Natural killer cell (primary cell): ENCODE results near the gene ZNF511. TPM values are rescaled to one million over a fixed set of nuclear protein-coding genes. Genes with fewer than 3 reads are reported as not detected.
"Not testable (repeated sequence)": the region's sequence is repeated elsewhere in the genome, so short reads cannot be mapped to it uniquely, and the experiment has no call there.

ENCODE experiments used
- ATAC-seq, 3 donors: fragments of 150-1000 bp in 2 of 3; fragments of 200-7000 bp in 1 of 3; cut with Tn5 transposase; 1 replicate in 1 of 3; 2 replicates in 2 of 3; pipeline ENCODE4 v1.10.0; 2021; ENCODE audit warnings: mild to moderate bottlenecking in 2 of 3, moderate library complexity in 2 of 3
- DNase-seq, 2 donors: peaks; one replicate each; pipeline versions ENCODE4 v3.0.0 to v3.0.0-alpha.2; 2013 to 2021; ENCODE audit warnings: mixed read lengths in 1 of 2
- H3K27ac ChIP-seq: one replicate; pipeline ENCODE4 v1.5.1; 2013; ENCODE audit warnings: mild to moderate bottlenecking, low read length
- H3K27me3 ChIP-seq: one replicate; pipeline ENCODE4 v1.6.1; 2013; ENCODE audit warnings: low read length; ENCODE audit not compliant: control insufficient read depth, insufficient read depth
- H3K36me3 ChIP-seq: one replicate; pipeline ENCODE4 v1.6.1; 2013; ENCODE audit warnings: low read length; ENCODE audit not compliant: control insufficient read depth, insufficient read depth
- H3K4me1 ChIP-seq: one replicate; pipeline ENCODE4 v1.6.1; 2013; ENCODE audit warnings: low read length; ENCODE audit not compliant: control insufficient read depth, insufficient read depth
- H3K4me3 ChIP-seq: one replicate; pipeline ENCODE4 v1.5.1; 2013; ENCODE audit warnings: low read length
- H3K9me3 ChIP-seq: one replicate; pipeline ENCODE4 v1.6.1; 2013; ENCODE audit warnings: low read length; ENCODE audit not compliant: control insufficient read depth, insufficient read depth
- H3K27ac Mint-ChIP-seq, 2 donors: one replicate each; pipeline ENCODE4 v1.8.0; 2022; ENCODE audit warnings: mild to moderate bottlenecking in 2 of 2, mixed read lengths in 2 of 2, moderate library complexity in 1 of 2
- H3K27me3 Mint-ChIP-seq, 2 donors: one replicate each; pipeline ENCODE4 v1.8.0; 2022; ENCODE audit warnings: low read depth in 2 of 2, mixed read lengths in 2 of 2
- H3K36me3 Mint-ChIP-seq: one replicate; pipeline ENCODE4 v1.8.0; 2022; ENCODE audit warnings: mixed read lengths
- H3K4me1 Mint-ChIP-seq, 2 donors: one replicate each; pipeline ENCODE4 v1.8.0; 2022; ENCODE audit warnings: mixed read lengths in 2 of 2
- H3K4me3 Mint-ChIP-seq: one replicate; pipeline ENCODE4 v1.8.0; 2022; ENCODE audit warnings: mild to moderate bottlenecking, moderate library complexity, mixed read lengths
- H3K9me3 Mint-ChIP-seq, 2 donors: one replicate each; pipeline ENCODE4 v1.8.0; 2022; ENCODE audit warnings: mixed read lengths in 2 of 2
- WGBS: methylation state at CpG from one replicate; pipeline ENCODE4 v1.1.7; 2013; ENCODE audit warnings: missing lambda C conversion rate; ENCODE audit not compliant: insufficient coverage; 5-methylcytosine and 5-hydroxymethylcytosine counted together
- intact Hi-C: fragments of 100-400 bp; cut with micrococcal nuclease; formaldehyde crosslinking; loops from one replicate; pipeline ENCODE4 v1.14.2; 2022
- total RNA-seq, 4 donors: library from RNA; stranded (reverse); fragments of 120-200 nt in 1 of 4; gene quantifications; one replicate each; pipeline versions ENCODE4 v1.2.3 to v1.2.4, GENCODE V29; 2013 to 2022
- TF ChIP-seq, protein P1 (sequence below): fragments of 200-600 bp; IDR thresholded peaks from one replicate; pipeline ENCODE4 v1.8.0; 2022; ENCODE audit warnings: antibody characterized with exemption

Gene ZNF511
- total RNA-seq, 3 donors from 2014 or later (not counting 1 experiment from before 2014, with no cell fraction given) = 28.1 to 39.0 (median 32.4) TPM

DNA sequence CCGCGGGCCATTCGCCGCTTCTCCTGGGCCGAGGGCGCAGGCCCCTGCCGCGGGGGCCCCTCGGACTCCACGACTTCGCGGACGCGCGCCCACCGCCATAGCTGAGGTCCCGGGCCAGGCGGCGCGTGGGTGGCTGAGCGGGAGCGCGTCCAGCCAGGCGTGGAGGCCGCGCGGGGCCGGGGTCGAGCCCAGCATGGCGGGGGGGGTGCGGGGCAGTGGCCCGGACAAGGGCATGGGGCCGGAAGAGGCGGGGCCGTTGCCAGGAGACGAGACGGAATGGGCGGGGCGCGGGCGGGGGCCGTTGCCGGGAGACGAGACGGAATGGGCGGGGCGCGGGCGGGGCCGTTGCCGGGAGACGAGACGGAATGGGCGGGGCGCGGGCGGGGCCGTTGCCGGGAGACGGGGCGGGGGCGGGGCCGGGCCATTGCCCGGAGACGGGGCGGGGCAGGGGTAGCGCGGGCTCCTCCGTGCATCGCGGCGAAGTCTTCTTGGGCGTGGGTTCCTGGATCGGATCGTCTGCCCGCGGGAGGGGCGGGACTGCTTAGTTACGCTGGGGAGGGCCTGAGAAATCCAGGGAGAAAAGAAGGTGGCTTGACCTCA is 46.9 kb upstream of the ZNF511 start:
- H3K4me3 Mint-ChIP-seq = peak overlapping the region; percentile 69
- H3K9me3 Mint-ChIP-seq = no peaks in the 10 kb centered on the region
- Histone ChIP-seq H3K36me3 (peaks cover 26% of the 10 kb centered on the region), H3K27me3 (no peaks in the 10 kb centered on the region), H3K9me3 (no peaks in the 10 kb centered on the region), H3K27ac (peak overlapping the region; percentile 85), H3K4me1 (peaks cover 83% of the 10 kb centered on the region), H3K4me3 (peak overlapping the region; percentile 39)
- H3K4me1 Mint-ChIP-seq = peaks cover 23 to 77% of the 10 kb centered on the region in 2 donors
- intact Hi-C loops = no loop called here
- H3K36me3 Mint-ChIP-seq = no peaks in the 10 kb centered on the region
- DNase-seq (peak; percentile 67 to 87), ATAC-seq (peak; percentile 52 to 81 (median 69))
- TF ChIP-seq, protein P1, sequence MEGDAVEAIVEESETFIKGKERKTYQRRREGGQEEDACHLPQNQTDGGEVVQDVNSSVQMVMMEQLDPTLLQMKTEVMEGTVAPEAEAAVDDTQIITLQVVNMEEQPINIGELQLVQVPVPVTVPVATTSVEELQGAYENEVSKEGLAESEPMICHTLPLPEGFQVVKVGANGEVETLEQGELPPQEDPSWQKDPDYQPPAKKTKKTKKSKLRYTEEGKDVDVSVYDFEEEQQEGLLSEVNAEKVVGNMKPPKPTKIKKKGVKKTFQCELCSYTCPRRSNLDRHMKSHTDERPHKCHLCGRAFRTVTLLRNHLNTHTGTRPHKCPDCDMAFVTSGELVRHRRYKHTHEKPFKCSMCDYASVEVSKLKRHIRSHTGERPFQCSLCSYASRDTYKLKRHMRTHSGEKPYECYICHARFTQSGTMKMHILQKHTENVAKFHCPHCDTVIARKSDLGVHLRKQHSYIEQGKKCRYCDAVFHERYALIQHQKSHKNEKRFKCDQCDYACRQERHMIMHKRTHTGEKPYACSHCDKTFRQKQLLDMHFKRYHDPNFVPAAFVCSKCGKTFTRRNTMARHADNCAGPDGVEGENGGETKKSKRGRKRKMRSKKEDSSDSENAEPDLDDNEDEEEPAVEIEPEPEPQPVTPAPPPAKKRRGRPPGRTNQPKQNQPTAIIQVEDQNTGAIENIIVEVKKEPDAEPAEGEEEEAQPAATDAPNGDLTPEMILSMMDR = no peak
- under 1% methylated on average over 78 of the region's 79 CpGs for WGBS
- peak overlapping the region; percentile 46 to 65 for H3K27ac Mint-ChIP-seq
- H3K27me3 Mint-ChIP-seq = peaks cover 0 to 2% of the 10 kb centered on the region in 2 donors

- H3K4me3 ChIP-seq = no peak overlapping the region
- Mint-ChIP-seq H3K27me3 (no peaks in the 10 kb centered on the region), H3K4me3 (peak overlapping the region; percentile 69), H3K36me3 (no peaks in the 10 kb centered on the region), H3K9me3 (no peaks in the 10 kb centered on the region), H3K4me1 (peaks cover 17 to 72% of the 10 kb centered on the region in 2 donors), H3K27ac (peak overlapping the region in 1 of 2 donors; percentile 46)
- H3K36me3 ChIP-seq = peaks cover 33% of the 10 kb centered on the region
- 91% methylated on average over 14 of the region's 14 CpGs for WGBS
- no peaks in the 10 kb centered on the region for H3K9me3 ChIP-seq
- intact Hi-C loops = no loop called here
- TF ChIP-seq, protein P1 = no peak
- peak overlapping the region; percentile 62 for H3K27ac ChIP-seq
- no peaks in the 10 kb centered on the region for H3K27me3 ChIP-seq
- DNase-seq (peak in 1 of 2 donors; percentile 28), ATAC-seq (no peak)
- peaks cover 74% of the 10 kb centered on the region for H3K4me1 ChIP-seq
These were observed 46.0 kb upstream of the ZNF511 start for GRCh38 chr10:133262696-133263095.

DNA sequence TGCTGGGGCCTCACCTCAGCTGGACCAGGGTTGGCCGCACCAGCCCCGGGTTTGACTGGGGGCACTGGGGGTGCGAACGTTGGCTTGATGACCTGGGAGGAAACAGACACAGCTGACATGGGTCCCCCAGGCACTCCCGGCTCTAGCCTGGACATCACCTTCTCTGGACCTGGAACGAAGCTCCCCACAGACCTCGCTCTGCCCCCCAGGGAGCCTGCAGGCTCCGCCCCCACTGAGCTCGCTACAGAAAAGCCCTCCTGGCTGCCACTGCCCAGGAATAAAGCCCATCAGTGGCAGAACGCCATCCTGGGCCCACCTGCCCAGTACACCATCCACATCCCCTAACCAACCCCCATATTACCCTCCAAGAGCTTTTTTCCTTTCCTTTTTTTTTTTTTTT is 45.0 kb upstream of the ZNF511 start:
- Mint-ChIP-seq H3K4me3 (peak overlapping the region; percentile 37), H3K27me3 (no peaks in the 10 kb centered on the region), H3K27ac (peak overlapping the region; percentile 54 to 61), H3K36me3 (no peaks in the 10 kb centered on the region), H3K9me3 (no peaks in the 10 kb centered on the region), H3K4me1 (peaks cover 16 to 64% of the 10 kb centered on the region in 2 donors)
- Histone ChIP-seq H3K36me3 (peaks cover 43% of the 10 kb centered on the region), H3K27me3 (no peaks in the 10 kb centered on the region), H3K9me3 (no peaks in the 10 kb centered on the region), H3K4me1 (peaks cover 64% of the 10 kb centered on the region), H3K4me3 (no peak overlapping the region), H3K27ac (no peak overlapping the region)
- TF ChIP-seq, protein P1 = no peak
- intact Hi-C loops = no loop called here
- WGBS = 95% methylated on average over 10 of the region's 10 CpGs
- DNase-seq (no peak), ATAC-seq (no peak)

- peaks cover 10 to 56% of the 10 kb centered on the region in 2 donors for H3K4me1 Mint-ChIP-seq
- Histone ChIP-seq H3K36me3 (peaks cover 51% of the 10 kb centered on the region), H3K27me3 (no peaks in the 10 kb centered on the region), H3K4me3 (no peak overlapping the region), H3K27ac (no peak overlapping the region), H3K4me1 (peaks cover 57% of the 10 kb centered on the region), H3K9me3 (no peaks in the 10 kb centered on the region)
- intact Hi-C loops = no loop called here
- H3K27me3 Mint-ChIP-seq = no peaks in the 10 kb centered on the region
- no peaks in the 10 kb centered on the region for H3K36me3 Mint-ChIP-seq
- peak overlapping the region; percentile 54 to 61 for H3K27ac Mint-ChIP-seq
- H3K4me3 Mint-ChIP-seq = peak overlapping the region; percentile 49
- TF ChIP-seq, protein P1 = no peak
- ATAC-seq (no peak), DNase-seq (peak in 1 of 2 donors; percentile 75)
- no peaks in the 10 kb centered on the region for H3K9me3 Mint-ChIP-seq
- 34% methylated on average over 9 of the region's 9 CpGs for WGBS
These were observed 44.3 kb upstream of the ZNF511 start for GRCh38 chr10:133264461-133264860.

- H3K9me3 Mint-ChIP-seq, H3K9me3 ChIP-seq, intact Hi-C loops, H3K27ac ChIP-seq, ATAC-seq, H3K27me3 ChIP-seq, H3K4me3 ChIP-seq, H3K27me3 Mint-ChIP-seq, DNase-seq, H3K36me3 Mint-ChIP-seq: not testable (repeated sequence)
- H3K27ac Mint-ChIP-seq = peak overlapping the region in 1 of 2 donors; percentile 41
- peaks cover 53% of the 10 kb centered on the region for H3K4me1 ChIP-seq
- peaks cover 4 to 50% of the 10 kb centered on the region in 2 donors for H3K4me1 Mint-ChIP-seq
- H3K36me3 ChIP-seq = peaks cover 57% of the 10 kb centered on the region
- peak overlapping the region; percentile 69 for H3K4me3 Mint-ChIP-seq
- 68% methylated on average over 10 of the region's 10 CpGs for WGBS
These were observed 43.7 kb upstream of the ZNF511 start for GRCh38 chr10:133265052-133265451.
